Gastroesophageal sphincter (tissue), 4 donors: ENCODE measurements around the gene PROSER2. TPM values are rescaled to one million over a fixed set of nuclear protein-coding genes. Genes with fewer than 3 reads are reported as not detected.

Source experiments
- ATAC-seq: fragments of 150-250 bp; one replicate; pipeline ENCODE4 v1.9.1; 2016; ENCODE audit warnings: mild to moderate bottlenecking, moderate library complexity
- H3K27ac ChIP-seq, 4 donors: fragments of 200-600 bp; sonication (generic) in 3 of 4; 1 replicate in 3 of 4; 2 replicates in 1 of 4; pipeline ENCODE4 v1.5.1; 2016 to 2019
- H3K27me3 ChIP-seq: fragments of 200-600 bp; sonication (generic); one replicate; pipeline ENCODE4 v1.5.1; 2019
- H3K36me3 ChIP-seq, 2 donors: fragments of 200-600 bp; sonication (generic); one replicate each; pipeline ENCODE4 v1.5.1; 2019; ENCODE audit warnings: control low read depth in 1 of 2
- H3K4me1 ChIP-seq, 3 donors: fragments of 200-600 bp; sonication (generic); 1 replicate in 2 of 3; 2 replicates in 1 of 3; pipeline ENCODE4 v1.5.1; 2016 to 2019; ENCODE audit warnings: control low read depth in 2 of 3
- H3K4me3 ChIP-seq, 2 donors: fragments of 200-600 bp; sonication (generic); one replicate each; pipeline ENCODE4 v1.5.1; 2019; ENCODE audit warnings: mild to moderate bottlenecking in 1 of 2, moderate library complexity in 1 of 2
- H3K9me3 ChIP-seq, 3 donors: fragments of 200-600 bp; sonication (generic); one replicate each; pipeline ENCODE4 v1.5.1; 2017 to 2019; ENCODE audit warnings: control low read depth in 2 of 3
- CTCF ChIP-seq, 4 experiments: fragments of 200-600 bp in 2 of 4; fragments of 450-650 bp in 2 of 4; sonication (generic) in 1 of 4; IDR thresholded peaks; one replicate each; pipeline ENCODE4 v1.5.1; 2017 to 2019; ENCODE audit warnings: antibody characterized with exemption in 4 of 4, mild to moderate bottlenecking in 2 of 4, moderate library complexity in 2 of 4
- EP300 ChIP-seq: sonication (generic); formaldehyde crosslinking; IDR thresholded peaks from one replicate; pipeline ENCODE4 v1.6.1; 2017; ENCODE audit warnings: antibody characterized with exemption, mild to moderate bottlenecking
- POLR2A ChIP-seq, 2 donors: fragments of 450-650 bp; IDR thresholded peaks; one replicate each; pipeline ENCODE4 v1.6.1; 2017; ENCODE audit warnings: antibody characterized with exemption in 2 of 2, mild to moderate bottlenecking in 2 of 2, moderate library complexity in 1 of 2
- POLR2AphosphoS5 ChIP-seq: sonication (generic); formaldehyde crosslinking; IDR thresholded peaks from one replicate; pipeline ENCODE4 v1.6.1; 2017; ENCODE audit warnings: antibody characterized with exemption
- WGBS, 2 donors: methylation state at CpG; one replicate each; pipeline ENCODE4 v1.1.5; 2018; ENCODE audit warnings: low coverage in 1 of 2; 5-methylcytosine and 5-hydroxymethylcytosine counted together
- total RNA-seq, 4 donors: library from RNA; depleted of rRNA; stranded (reverse); fragments of >200 nt; gene quantifications; one replicate each; pipeline ENCODE4 v1.1.0, GENCODE V29; 2016

PROSER2 gene
- total RNA-seq, 4 donors from 2014 or later: 0.62 to 10.3 (median 1.8) TPM

GRCh38 chr10:11863353-11864109 is 40.4 kb downstream of the PROSER2 start:
- Histone ChIP-seq H3K27me3 (peaks cover 15% of the 10 kb centered on the region), H3K4me1 (no peaks in the 10 kb centered on the region), H3K36me3 (no peaks in the 10 kb centered on the region), H3K9me3 (no peaks in the 10 kb centered on the region), H3K4me3 (no peak overlapping the region), H3K27ac (no peak overlapping the region)
- TF ChIP-seq EP300: no peak
- TF ChIP-seq POLR2A (IDR thresholded peaks at IDR 0.05): no peak
- TF ChIP-seq CTCF (IDR thresholded peaks at IDR 0.05): no peak
- TF ChIP-seq POLR2AphosphoS5: no peak
- WGBS, 2 donors: 67 to 84% methylated on average over 8 to 9 of the region's 13 CpGs
- ATAC-seq: no peak

DNA sequence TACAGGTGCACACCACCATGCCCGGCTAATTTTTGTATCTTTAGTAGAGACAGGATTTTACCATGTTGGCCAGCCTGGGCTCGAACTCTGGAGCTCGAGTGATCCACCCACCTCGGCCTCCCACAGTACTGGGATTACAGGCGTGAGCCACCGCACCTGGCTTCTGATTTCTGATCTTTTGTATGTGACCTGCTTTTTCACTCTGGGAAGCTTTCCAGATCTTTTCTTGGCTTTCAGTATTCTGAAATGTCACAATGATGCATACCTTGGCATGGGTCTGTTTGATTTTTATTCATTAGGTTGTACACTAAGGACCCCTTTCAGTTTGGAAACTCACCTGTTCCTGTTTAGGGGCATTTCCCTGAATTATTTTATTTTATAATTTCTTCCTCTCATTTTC is 41.6 kb downstream of the PROSER2 start:
- Histone ChIP-seq H3K4me1 (peaks cover 0 to 5% (median 4%) of the 10 kb centered on the region in 3 donors), H3K36me3 (no peaks in the 10 kb centered on the region), H3K4me3 (no peak overlapping the region), H3K9me3 (no peaks in the 10 kb centered on the region), H3K27ac (no peak overlapping the region), H3K27me3 (peaks cover 26% of the 10 kb centered on the region)
- TF ChIP-seq CTCF (IDR thresholded peaks at IDR 0.05): no peak
- no peak for TF ChIP-seq POLR2AphosphoS5
- no peak for ATAC-seq
- WGBS, 2 donors: 65 to 82% methylated on average over 4 to 6 of the region's 6 CpGs

GRCh38 chr10:11865561-11865960 is 42.4 kb downstream of the PROSER2 start:
- Histone ChIP-seq H3K36me3 (no peaks in the 10 kb centered on the region), H3K27me3 (peaks cover 34% of the 10 kb centered on the region), H3K4me3 (no peak overlapping the region), H3K27ac (no peak overlapping the region), H3K4me1 (peaks cover 0 to 13% (median 4%) of the 10 kb centered on the region in 3 donors), H3K9me3 (no peaks in the 10 kb centered on the region)
- no peak for TF ChIP-seq CTCF (IDR thresholded peaks at IDR 0.05)
- TF ChIP-seq POLR2A (IDR thresholded peaks at IDR 0.05): no peak
- no peak for TF ChIP-seq POLR2AphosphoS5
- no peak for TF ChIP-seq EP300
- WGBS, 2 donors: 70 to 84% methylated on average over 6 to 11 of the region's 11 CpGs
- no peak for ATAC-seq

GRCh38 chr10:11866199-11866925 is 43.2 kb downstream of the PROSER2 start:
- ATAC-seq: no peak
- H3K4me3 ChIP-seq: no peak overlapping the region
- H3K36me3 ChIP-seq: no peaks in the 10 kb centered on the region
- H3K9me3 ChIP-seq: no peaks in the 10 kb centered on the region
- H3K27me3 ChIP-seq: peaks cover 34% of the 10 kb centered on the region
- no peak overlapping the region for H3K27ac ChIP-seq
- 95 to 98% methylated on average over 6 to 7 of the region's 18 CpGs for WGBS, 2 donors
- H3K4me1 ChIP-seq: peaks cover 0 to 13% (median 4%) of the 10 kb centered on the region in 3 donors
- TF ChIP-seq CTCF (IDR thresholded peaks at IDR 0.05) (no peak), POLR2A (IDR thresholded peaks at IDR 0.05) (no peak), EP300 (no peak), POLR2AphosphoS5 (no peak)

- TF ChIP-seq CTCF (IDR thresholded peaks at IDR 0.05): no peak
- TF ChIP-seq EP300: no peak
- TF ChIP-seq POLR2A (IDR thresholded peaks at IDR 0.05): no peak
- no peak for TF ChIP-seq POLR2AphosphoS5
- Histone ChIP-seq H3K4me3 (peak overlapping the region in 1 of 2 donors; percentile 46), H3K27ac (no peak overlapping the region), H3K36me3 (no peaks in the 10 kb centered on the region), H3K9me3 (no peaks in the 10 kb centered on the region), H3K4me1 (peaks cover 0 to 13% (median 4%) of the 10 kb centered on the region in 3 donors), H3K27me3 (peaks cover 29% of the 10 kb centered on the region)
- no peak for ATAC-seq
- 67 to 90% methylated on average over 1 to 2 of the region's 12 CpGs for WGBS, 2 donors
These were observed 46.1 kb downstream of the PROSER2 start for GRCh38 chr10:11869219-11869618.
